GM18873 (cell line): ENCODE measurements around the gene RSRC1.
"Not testable (repeated sequence)": the region's sequence is repeated elsewhere in the genome, so short reads cannot be mapped to it uniquely, and the experiment has no call there.

ENCODE experiments used
- ATAC-seq: cut with Tn5 transposase; IDR thresholded peaks from one replicate; pipeline ENCODE4 v1.9.1; 2021; ENCODE audit warnings: mild to moderate bottlenecking, moderate library complexity, moderate number of reproducible peaks; ENCODE audit not compliant: unreplicated experiment, low FRiP score

Gene RSRC1

DNA sequence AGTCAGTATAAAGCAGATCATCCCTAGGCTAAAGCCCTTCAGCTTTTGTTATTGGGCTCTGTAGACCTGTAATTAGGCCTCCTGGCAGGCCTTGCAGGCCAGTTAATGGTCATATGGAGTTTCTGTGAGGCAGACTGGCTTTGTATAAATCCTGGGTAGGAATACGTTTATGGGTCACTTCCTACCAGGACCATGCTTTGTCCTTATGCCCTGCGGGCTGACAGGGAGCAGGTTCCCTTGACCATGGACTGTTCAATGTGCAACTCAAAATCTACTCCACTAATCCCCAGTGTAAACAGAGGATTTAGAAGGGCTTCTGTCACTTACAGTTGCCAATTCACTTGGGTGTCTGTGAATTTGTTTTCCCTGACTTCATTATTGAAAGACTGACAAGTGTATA is 258.4 kb downstream of the RSRC1 start:
- no peak for ATAC-seq

DNA sequence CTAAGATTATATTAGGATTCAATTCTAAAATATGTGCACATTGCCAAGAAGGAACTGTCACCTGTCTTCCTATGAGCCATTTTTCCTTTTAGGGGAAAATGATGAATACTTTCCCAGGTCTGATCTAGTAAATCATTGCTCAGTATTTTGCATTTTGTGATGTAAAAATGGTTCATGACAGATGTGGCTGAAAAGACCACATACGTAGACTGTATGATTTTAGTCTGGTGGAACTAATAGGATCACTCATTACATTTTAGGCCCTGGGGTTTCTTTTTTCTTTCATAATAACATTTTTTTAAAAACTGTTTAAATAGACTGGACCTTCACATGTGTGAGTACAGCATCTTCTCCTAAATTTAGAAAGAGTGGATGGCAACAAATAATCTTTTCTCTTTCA is 259.4 kb downstream of the RSRC1 start:
- no peak for ATAC-seq

DNA sequence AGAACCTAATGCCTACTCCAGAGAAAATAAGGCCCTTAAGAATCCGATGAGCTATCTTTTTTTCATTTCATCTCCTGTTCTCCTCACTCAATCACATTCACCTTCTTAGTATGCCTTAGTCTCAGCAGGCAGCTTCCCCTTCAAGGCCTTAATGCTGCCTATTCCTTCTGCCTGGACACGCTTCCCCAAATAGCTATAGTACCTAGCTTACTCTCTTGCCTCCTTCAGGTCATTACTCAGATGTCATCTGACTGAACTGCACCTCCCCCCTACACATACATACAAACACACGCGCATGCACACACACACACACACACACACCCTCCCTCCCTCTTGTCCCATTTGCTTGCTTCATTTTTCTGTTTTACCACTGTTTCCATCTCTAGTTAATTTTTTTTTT is 269.6 kb downstream of the RSRC1 start:
- no peak for ATAC-seq

- no peak for ATAC-seq
Observed at GRCh38 chr3:158381262-158381868, 271.5 kb downstream of the RSRC1 start.

DNA sequence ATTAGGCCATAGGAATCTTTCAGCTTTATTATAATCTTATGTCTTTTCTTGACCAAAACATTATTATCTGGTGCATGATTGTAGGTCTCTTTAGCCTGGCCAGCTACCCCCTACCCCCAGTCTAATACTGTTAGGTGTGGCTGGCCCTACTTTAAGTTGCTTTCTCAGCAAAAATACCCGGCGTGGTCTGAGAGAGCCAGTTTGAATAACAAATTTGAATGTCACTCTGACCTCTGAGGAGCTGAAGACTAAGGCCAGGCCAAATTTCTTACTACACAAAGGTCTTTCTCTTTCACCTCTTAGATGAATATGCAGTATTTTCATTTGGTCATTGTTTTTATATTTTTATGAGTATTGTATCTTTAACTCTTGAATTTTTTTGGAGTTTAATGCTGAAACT is 272.6 kb downstream of the RSRC1 start:
- ATAC-seq: no peak

GRCh38 chr3:158384019-158384418 is 274.1 kb downstream of the RSRC1 start:
- no peak for ATAC-seq

DNA sequence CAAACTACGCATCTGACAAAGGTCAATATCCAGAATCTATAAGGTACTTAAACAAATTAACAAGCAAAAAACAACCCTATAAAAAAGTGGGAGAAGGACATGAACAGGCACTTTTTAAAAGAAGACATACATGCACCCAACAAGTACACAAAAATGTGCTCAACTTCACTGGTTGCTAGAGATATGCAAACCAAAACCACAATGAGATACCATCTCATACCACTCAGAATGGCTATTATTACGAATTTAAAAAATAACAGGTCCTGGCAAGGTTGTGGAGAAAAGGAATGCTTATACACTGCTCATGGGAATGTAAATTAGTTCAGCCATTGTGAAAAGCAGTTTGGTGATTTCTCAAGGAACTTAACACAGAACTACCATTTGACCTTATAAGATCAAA is 285.5 kb downstream of the RSRC1 start:
- no peak for ATAC-seq

- ATAC-seq: no peak
Observed at GRCh38 chr3:158402590-158402989, 292.7 kb downstream of the RSRC1 start.

- ATAC-seq: no peak
Observed at GRCh38 chr3:158403013-158403412, 293.1 kb downstream of the RSRC1 start.

- no peak for ATAC-seq
Observed at GRCh38 chr3:158404131-158404718, 294.3 kb downstream of the RSRC1 start.

DNA sequence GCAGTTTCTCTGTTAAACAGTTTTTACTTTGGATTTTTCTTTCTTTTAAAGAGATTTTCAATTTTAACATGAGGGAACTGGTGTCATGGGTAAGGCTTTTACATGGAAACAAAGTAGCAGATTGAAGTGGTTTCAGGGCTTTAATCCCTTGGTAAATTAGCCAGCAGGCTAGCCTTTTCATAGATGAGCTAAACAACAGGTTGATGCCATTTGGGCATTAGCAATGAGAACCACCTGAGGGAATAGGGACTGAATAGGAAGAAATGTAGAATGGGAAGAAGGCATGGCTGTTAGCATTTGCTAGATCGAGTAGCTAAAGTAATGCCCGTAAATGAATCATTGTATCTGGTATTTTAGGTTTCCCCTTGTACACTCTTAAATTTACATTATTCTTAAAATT is 295.6 kb downstream of the RSRC1 start:
- no peak for ATAC-seq

GRCh38 chr3:158407844-158408517 is 298.1 kb downstream of the RSRC1 start:
- ATAC-seq: no peak

- ATAC-seq: not testable (repeated sequence)
Observed at GRCh38 chr3:158408518-158408897, 298.6 kb downstream of the RSRC1 start.

GRCh38 chr3:158418035-158418434 is 308.1 kb downstream of the RSRC1 start:
- ATAC-seq: no peak

GRCh38 chr3:158419820-158420653 is 310.1 kb downstream of the RSRC1 start:
- ATAC-seq: no peak

DNA sequence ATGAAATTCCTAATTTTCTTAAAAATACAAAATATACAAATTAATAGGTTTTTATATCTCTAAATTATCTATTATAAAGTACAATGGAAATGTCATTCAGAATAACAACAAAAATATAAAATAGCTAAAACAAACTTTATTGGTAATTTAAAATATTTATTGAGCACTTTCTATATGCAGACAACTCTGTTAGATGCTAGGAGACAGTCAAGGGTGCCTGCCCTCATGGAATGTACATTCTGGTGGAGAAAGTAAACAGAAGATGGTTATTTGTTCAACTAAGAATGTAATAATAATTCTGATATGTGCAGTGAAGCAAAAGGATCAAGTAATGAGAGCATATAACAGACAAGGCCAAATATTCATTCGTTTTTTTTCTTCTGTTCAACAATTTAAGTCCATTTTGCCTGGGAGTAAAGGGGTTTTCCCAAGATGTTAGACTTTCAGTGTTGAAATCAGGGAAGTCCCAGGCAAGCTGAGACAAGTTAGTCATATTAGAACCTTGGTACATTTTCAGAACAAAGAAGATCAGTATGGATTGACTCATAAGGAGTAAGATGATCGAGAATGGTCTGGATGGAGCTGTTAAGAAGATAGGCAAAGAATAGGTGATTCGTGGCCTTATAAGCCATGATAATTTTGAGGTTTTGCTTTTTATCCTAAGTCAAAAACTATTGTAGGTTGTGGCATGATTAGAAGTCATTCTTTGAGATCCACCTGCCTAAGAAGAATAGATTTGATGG is 310.9 kb downstream of the RSRC1 start:
- ATAC-seq: peak; percentile 98

DNA sequence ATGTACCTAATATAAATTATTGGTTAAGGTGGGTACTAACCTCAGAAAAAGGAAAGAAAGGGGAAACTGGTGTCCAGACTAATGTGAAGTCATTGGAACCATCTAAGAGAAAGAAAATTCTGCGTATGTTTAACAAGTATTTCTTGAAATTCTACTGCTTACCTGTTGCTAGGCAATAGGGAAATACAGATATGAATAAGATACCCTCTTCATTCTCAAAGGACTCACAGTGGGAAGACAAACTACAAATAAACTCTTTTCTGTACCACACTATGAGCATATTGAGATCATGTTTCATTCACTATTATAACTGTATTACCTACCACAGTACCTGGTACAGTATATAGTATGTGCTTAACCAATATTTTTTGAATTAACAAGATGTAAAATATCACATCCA is 320.6 kb downstream of the RSRC1 start:
- ATAC-seq: no peak

GRCh38 chr3:158430968-158431367 is 321.1 kb downstream of the RSRC1 start:
- ATAC-seq: no peak

DNA sequence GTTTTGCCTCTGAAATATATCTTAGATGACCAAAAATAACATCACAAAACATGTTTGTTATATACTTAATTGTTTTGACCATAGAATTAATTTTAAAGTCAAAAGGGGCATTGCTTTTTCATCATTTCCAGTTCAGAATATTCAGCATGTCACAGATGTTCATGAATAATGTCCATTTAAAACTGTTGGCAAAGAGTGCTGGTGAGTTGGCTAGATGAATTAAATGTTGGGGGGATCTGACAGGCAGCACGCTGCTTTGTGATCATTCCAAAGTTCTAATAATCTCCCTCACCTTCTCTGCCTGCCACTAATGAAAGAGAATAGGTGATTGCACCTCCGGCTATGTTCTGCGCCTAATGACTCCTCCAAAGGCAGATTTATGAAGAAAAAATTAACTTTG is 321.9 kb downstream of the RSRC1 start:
- no peak for ATAC-seq

- ATAC-seq: peak; percentile 91
Observed at GRCh38 chr3:158434412-158435038, 324.6 kb downstream of the RSRC1 start.
